Pancreas (tissue), 10 donors: ENCODE measurements around the gene ITGA5. TPM values are rescaled to one million over a fixed set of nuclear protein-coding genes. Genes with fewer than 3 reads are reported as not detected.

Experiments
- ATAC-seq, 4 donors: fragments of 200-7000 bp; cut with Tn5 transposase; one replicate each; pipeline versions ENCODE4 v1.8.0 to v1.9.1; 2020; ENCODE audit warnings: mild to moderate bottlenecking in 4 of 4, moderate library complexity in 4 of 4
- DNase-seq, 6 donors: peaks; one replicate each; pipeline ENCODE4 v3.0.0-alpha.2; 2020
- FAIRE-seq: peaks from 2 replicates; lab custom pipeline; 2012; peaks lifted over from hg19 to GRCh38; lab: Jason Lieb, UNC
- H3K27ac ChIP-seq, 4 donors: fragments of 200-600 bp; sonication (generic); 1 replicate in 3 of 4; 2 replicates in 1 of 4; pipeline versions ENCODE4 v1.5.0 to v1.8.0; 2020
- H3K27me3 ChIP-seq, 4 donors: fragments of 200-600 bp; one replicate each; pipeline ENCODE4 v1.8.0; 2021
- H3K36me3 ChIP-seq, 3 donors: fragments of 200-600 bp; sonication (generic) in 1 of 3; one replicate each; pipeline versions ENCODE4 v1.5.0 to v1.8.0; 2020 to 2021
- H3K4me1 ChIP-seq, 3 donors: fragments of 200-600 bp; one replicate each; pipeline ENCODE4 v1.8.0; 2021
- H3K4me3 ChIP-seq, 4 donors: fragments of 200-600 bp; sonication (generic) in 2 of 4; one replicate each; pipeline versions ENCODE4 v1.5.0 to v1.8.0; 2020 to 2021
- H3K9me3 ChIP-seq, 4 donors: fragments of 200-600 bp; one replicate each; pipeline ENCODE4 v1.8.0; 2021
- CTCF ChIP-seq, 4 donors: fragments of 200-600 bp; sonication (generic) in 3 of 4; IDR thresholded peaks; one replicate each; pipeline versions ENCODE4 v1.5.0 to v1.8.0; 2021; ENCODE audit warnings: antibody characterized with exemption in 4 of 4
- WGBS, 2 donors: extraction: QIAGEN DNeasy Blood & Tissue Kit; methylation state at CpG; one replicate each; pipeline ENCODE4 v1.1.7; 2013; 5-methylcytosine and 5-hydroxymethylcytosine counted together
- intact Hi-C, 3 donors: fragments of 100-400 bp; cut with DNase I; formaldehyde crosslinking; loops; one replicate each; pipeline versions ENCODE4 v1.11.1 to v1.14.2; 2022
- polyA plus RNA-seq, 2 donors: library from polyadenylated mRNA; stranded (reverse); fragments of 200-250 nt; gene quantifications; one replicate each; pipeline ENCODE4 v1.2.3, GENCODE V29; 2013
- total RNA-seq, 6 donors: library from RNA; stranded (reverse); fragmentation: NEBNext Ultra II Directional in 4 of 6; extraction: Animal tissue kit (Norgen Biotek cat#: 25700) in 4 of 6; gene quantifications; one replicate each; pipeline versions ENCODE4 v1.2.1 to v1.2.4, GENCODE V29; 2021 to 2023
- donor health status: healthy with polysubstance abuse.
- donor health status: DM: no; HTN: no; CAD: no; lungs with moderate emphysema.
- donor health status: DM: no; HTN: no; CAD: no.
- donor health status: control.
- donor health status: control.
- donor health status: Bipolar disorder and iron deficiency.
- donor health status: DM: yes; HTN: yes; CAD: no.
- donor health status: DM: no; HTN: no; CAD: no.
- donor health status: DM: no; HTN: no; CAD: no.
- donor health status: DM: yes; HTN: yes; CAD: no.

Gene ITGA5
- total and polyA plus RNA-seq, 8 donors = 9.5 to 32.2 (median 17.5) TPM

- ATAC-seq (peak in 3 of 4 donors; percentile 63 to 70 (median 66)), DNase-seq (peak in 4 of 6 donors; percentile 61 to 72 (median 64)), FAIRE-seq (no peak)
- Histone ChIP-seq H3K4me3 (no peak overlapping the region), H3K27ac (no peak overlapping the region), H3K36me3 (peaks cover 0 to 26% (median 8%) of the 10 kb centered on the region in 3 donors), H3K4me1 (no peaks in the 10 kb centered on the region), H3K27me3 (no peaks in the 10 kb centered on the region), H3K9me3 (no peaks in the 10 kb centered on the region)
- peak; percentile 91 to 95 (median 92) for TF ChIP-seq CTCF (IDR thresholded peaks at IDR 0.05)
- intact Hi-C loops = loop anchor here in 2 of 3 donors (5.0 kb wide), 1 partner anchor 33 kb away; no protein-coding TSS in a partner anchor
- WGBS, 2 donors = 58 to 59% methylated on average over 11 of the region's 11 CpGs
Observed at GRCh38 chr12:54404061-54405004, 14.7 kb downstream of the ITGA5 start.

- peaks cover 0 to 40% (median 8%) of the 10 kb centered on the region in 3 donors for H3K36me3 ChIP-seq
- TF ChIP-seq CTCF (IDR thresholded peaks at IDR 0.05) = no peak
- no peaks in the 10 kb centered on the region for H3K4me1 ChIP-seq
- WGBS, 2 donors = 89 to 95% methylated on average over 2 of the region's 2 CpGs
- H3K27ac ChIP-seq = no peak overlapping the region
- H3K27me3 ChIP-seq = no peaks in the 10 kb centered on the region
- DNase-seq = no peak
- no peak for ATAC-seq
- intact Hi-C loops = loop anchor here in 2 of 3 donors (5.0 kb wide), 1 partner anchor 36 kb away; no protein-coding TSS in a partner anchor
- FAIRE-seq = no peak
- H3K9me3 ChIP-seq = no peaks in the 10 kb centered on the region
- no peak overlapping the region for H3K4me3 ChIP-seq
Observed at GRCh38 chr12:54401119-54401518, 17.9 kb downstream of the ITGA5 start.

GRCh38 chr12:54398995-54399793 lies 19.9 kb downstream of the ITGA5 start:
- Histone ChIP-seq H3K27ac (no peak overlapping the region), H3K27me3 (no peaks in the 10 kb centered on the region), H3K4me3 (no peak overlapping the region), H3K36me3 (peaks cover 0 to 40% (median 8%) of the 10 kb centered on the region in 3 donors), H3K4me1 (no peaks in the 10 kb centered on the region), H3K9me3 (no peaks in the 10 kb centered on the region)
- intact Hi-C loops = no loop called here
- TF ChIP-seq CTCF (IDR thresholded peaks at IDR 0.05) = peak; percentile 86 to 95 (median 93)
- peak; percentile 84 to 97 (median 94) for ATAC-seq
- peak; percentile 64 to 92 (median 86) for DNase-seq
- WGBS, 2 donors = 66 to 70% methylated on average over 8 of the region's 8 CpGs
- no peak for FAIRE-seq

GRCh38 chr12:54398218-54398617 lies 20.8 kb downstream of the ITGA5 start:
- 81 to 85% methylated on average over 2 of the region's 2 CpGs for WGBS, 2 donors
- DNase-seq (no peak), FAIRE-seq (no peak), ATAC-seq (no peak)
- intact Hi-C loops = no loop called here
- H3K4me1 ChIP-seq = no peaks in the 10 kb centered on the region
- no peak for TF ChIP-seq CTCF (IDR thresholded peaks at IDR 0.05)
- no peaks in the 10 kb centered on the region for H3K9me3 ChIP-seq
- no peak overlapping the region for H3K4me3 ChIP-seq
- no peak overlapping the region for H3K27ac ChIP-seq
- peaks cover 0 to 36% (median 8%) of the 10 kb centered on the region in 3 donors for H3K36me3 ChIP-seq
- H3K27me3 ChIP-seq = no peaks in the 10 kb centered on the region
